Sigmoid colon (tissue), 4 donors: ENCODE measurements around the gene FUT8.

Experiments used
- CTCF ChIP-seq, 4 experiments: fragments of 450-650 bp in 3 of 4; fragments of 200-600 bp in 1 of 4; IDR thresholded peaks; one replicate each; pipeline ENCODE4 v1.5.1; 2016 to 2019; ENCODE audit warnings: antibody characterized with exemption in 4 of 4, mild to moderate bottlenecking in 3 of 4, moderate library complexity in 2 of 4
- EP300 ChIP-seq, 4 donors: sonication (generic); formaldehyde crosslinking; IDR thresholded peaks; one replicate each; pipeline ENCODE4 v1.6.1; 2017; ENCODE audit warnings: antibody characterized with exemption in 4 of 4
- POLR2A ChIP-seq, 2 donors: fragments of 450-650 bp; IDR thresholded peaks; one replicate each; pipeline ENCODE4 v1.6.1; 2016; ENCODE audit warnings: antibody characterized with exemption in 2 of 2, mild to moderate bottlenecking in 2 of 2, moderate library complexity in 2 of 2
- POLR2AphosphoS5 ChIP-seq, 4 donors: sonication (generic); formaldehyde crosslinking; IDR thresholded peaks; one replicate each; pipeline ENCODE4 v1.6.1; 2017; ENCODE audit warnings: antibody characterized with exemption in 4 of 4

DNA sequence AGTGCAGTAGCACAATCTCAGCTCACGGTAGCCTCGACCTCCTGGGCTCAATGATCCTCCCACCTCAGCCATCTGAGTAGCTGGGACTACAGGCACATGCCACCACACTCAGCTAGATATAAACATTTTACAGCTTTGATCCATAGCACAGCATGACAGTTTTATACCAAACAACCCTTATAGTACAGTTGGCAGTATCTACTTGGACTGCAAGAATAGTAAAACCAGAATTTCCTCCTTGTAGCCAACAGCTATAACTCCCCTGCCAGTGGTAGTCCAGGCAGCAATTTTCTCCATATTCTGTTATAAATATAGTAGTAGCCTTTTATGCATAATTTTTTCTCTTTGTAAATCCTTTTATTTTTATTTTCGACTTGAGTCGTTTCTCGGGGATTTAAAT lies 317.0 kb downstream of the FUT8 start:
- TF ChIP-seq CTCF (IDR thresholded peaks at IDR 0.05) = no peak
- no peak for TF ChIP-seq POLR2A (IDR thresholded peaks at IDR 0.05)
- no peak for TF ChIP-seq POLR2AphosphoS5 (IDR thresholded peaks at IDR 0.05)
- TF ChIP-seq EP300 (IDR thresholded peaks at IDR 0.05) = no peak
